Gastrocnemius medialis (tissue), 4 donors: Measurements from ENCODE around the gene TFB2M.

Source experiments
- POLR2A ChIP-seq, 2 donors: fragments of 450-650 bp; IDR thresholded peaks; one replicate each; pipeline ENCODE4 v1.6.1; 2017; ENCODE audit warnings: antibody characterized with exemption in 2 of 2, mild to moderate bottlenecking in 2 of 2, moderate library complexity in 2 of 2
- TF ChIP-seq, protein P1 (sequence below), 5 experiments: fragments of 450-650 bp in 3 of 5; fragments of 200-600 bp in 2 of 5; sonication (generic) in 2 of 5; IDR thresholded peaks in 4 of 5; conservative IDR thresholded peaks in 1 of 5; 1 replicate in 4 of 5; 2 replicates in 1 of 5; pipeline ENCODE4 v1.5.1; 2016 to 2019; ENCODE audit warnings: antibody characterized with exemption in 5 of 5, mild to moderate bottlenecking in 3 of 5, moderate library complexity in 3 of 5

- TF ChIP-seq, protein P1, sequence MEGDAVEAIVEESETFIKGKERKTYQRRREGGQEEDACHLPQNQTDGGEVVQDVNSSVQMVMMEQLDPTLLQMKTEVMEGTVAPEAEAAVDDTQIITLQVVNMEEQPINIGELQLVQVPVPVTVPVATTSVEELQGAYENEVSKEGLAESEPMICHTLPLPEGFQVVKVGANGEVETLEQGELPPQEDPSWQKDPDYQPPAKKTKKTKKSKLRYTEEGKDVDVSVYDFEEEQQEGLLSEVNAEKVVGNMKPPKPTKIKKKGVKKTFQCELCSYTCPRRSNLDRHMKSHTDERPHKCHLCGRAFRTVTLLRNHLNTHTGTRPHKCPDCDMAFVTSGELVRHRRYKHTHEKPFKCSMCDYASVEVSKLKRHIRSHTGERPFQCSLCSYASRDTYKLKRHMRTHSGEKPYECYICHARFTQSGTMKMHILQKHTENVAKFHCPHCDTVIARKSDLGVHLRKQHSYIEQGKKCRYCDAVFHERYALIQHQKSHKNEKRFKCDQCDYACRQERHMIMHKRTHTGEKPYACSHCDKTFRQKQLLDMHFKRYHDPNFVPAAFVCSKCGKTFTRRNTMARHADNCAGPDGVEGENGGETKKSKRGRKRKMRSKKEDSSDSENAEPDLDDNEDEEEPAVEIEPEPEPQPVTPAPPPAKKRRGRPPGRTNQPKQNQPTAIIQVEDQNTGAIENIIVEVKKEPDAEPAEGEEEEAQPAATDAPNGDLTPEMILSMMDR (IDR thresholded peaks at IDR 0.05 in 4 of 5, conservative IDR thresholded peaks at IDR 0.05 in 1 of 5), result no peak
- no peak for TF ChIP-seq POLR2A (IDR thresholded peaks at IDR 0.05)
These were observed 54.9 kb downstream of the TFB2M start for GRCh38 chr1:246511203-246511602.
